ENCODE measurements around the gene CDK14.

DNA sequence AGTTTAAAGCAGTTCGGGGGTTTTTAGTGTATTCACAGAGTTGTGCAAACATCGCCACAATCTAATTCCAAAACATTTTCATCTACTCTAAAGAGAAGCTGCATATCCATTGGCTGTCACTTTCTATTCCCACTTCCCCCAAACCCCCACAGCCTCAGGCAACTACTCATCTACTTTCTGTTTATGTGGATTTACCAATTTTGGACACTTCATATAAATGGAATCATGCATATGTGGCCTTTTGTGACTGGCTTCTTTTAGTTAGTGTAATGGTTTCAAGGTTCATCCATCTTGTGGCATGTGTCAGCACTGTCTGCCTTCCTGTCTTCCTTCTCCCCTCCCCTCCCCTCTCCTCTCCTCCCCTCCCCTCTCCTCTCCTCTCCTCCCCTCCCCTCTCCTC, 589.6 kb downstream of the CDK14 start:
- TF ChIP-seq, protein P1, sequence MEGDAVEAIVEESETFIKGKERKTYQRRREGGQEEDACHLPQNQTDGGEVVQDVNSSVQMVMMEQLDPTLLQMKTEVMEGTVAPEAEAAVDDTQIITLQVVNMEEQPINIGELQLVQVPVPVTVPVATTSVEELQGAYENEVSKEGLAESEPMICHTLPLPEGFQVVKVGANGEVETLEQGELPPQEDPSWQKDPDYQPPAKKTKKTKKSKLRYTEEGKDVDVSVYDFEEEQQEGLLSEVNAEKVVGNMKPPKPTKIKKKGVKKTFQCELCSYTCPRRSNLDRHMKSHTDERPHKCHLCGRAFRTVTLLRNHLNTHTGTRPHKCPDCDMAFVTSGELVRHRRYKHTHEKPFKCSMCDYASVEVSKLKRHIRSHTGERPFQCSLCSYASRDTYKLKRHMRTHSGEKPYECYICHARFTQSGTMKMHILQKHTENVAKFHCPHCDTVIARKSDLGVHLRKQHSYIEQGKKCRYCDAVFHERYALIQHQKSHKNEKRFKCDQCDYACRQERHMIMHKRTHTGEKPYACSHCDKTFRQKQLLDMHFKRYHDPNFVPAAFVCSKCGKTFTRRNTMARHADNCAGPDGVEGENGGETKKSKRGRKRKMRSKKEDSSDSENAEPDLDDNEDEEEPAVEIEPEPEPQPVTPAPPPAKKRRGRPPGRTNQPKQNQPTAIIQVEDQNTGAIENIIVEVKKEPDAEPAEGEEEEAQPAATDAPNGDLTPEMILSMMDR (IDR thresholded peaks at IDR 0.05) = no peak
- no peak for TF ChIP-seq POLR2A (IDR thresholded peaks at IDR 0.05)
